CD1c-positive myeloid dendritic cell (primary cell): ENCODE results near the gene BRD3.

Experiments
- DNase-seq: peaks from one replicate; pipeline ENCODE4 v3.0.0-alpha.2; 2016; ENCODE audit errors: extremely low spot score

Gene BRD3

DNA sequence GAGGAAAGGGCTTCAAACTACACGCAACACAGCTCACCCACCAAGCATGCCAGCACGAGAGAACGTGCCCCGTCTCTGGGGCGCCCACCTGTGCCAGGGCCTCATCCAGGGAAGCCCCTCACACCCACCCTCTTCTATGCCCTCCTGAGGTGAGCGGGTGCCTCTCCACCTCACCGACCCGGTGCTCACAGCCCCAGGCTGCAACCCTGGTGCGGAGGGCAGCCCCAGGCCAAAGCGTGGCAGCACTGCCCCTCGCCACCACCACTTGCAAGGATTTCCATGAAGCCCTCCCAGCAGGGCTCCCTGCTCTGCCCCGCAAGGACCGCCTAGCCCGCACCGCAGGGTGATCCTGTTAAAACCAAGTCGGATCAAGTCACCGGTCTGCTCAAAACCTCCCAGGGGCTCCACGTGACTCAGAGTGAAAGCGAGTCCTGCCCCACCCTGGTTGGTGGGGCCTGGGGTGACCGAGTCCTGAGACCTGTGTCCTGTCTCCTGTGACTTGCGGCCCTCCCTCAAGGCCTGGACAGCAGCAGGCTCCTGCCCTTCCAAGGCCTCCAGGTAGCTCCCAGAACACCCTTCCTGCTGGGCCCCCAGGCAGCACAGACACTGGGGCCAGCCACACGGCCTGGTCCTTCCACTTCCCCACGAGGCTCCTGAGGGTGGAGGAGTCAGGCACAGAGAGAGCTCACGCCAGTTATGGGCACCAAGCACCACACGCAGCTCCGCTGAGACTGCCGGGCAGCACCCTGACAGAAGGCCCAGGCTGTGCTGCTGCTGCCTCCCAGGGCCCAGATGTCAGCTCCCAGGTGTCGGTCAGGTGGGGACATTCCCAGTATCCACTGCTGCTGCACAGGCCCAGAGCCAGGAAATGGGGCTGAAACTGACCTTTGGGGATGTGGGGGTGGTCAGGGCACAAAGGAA is 12.7 kb downstream of the BRD3 start:
- peak; percentile 12 for DNase-seq

DNA sequence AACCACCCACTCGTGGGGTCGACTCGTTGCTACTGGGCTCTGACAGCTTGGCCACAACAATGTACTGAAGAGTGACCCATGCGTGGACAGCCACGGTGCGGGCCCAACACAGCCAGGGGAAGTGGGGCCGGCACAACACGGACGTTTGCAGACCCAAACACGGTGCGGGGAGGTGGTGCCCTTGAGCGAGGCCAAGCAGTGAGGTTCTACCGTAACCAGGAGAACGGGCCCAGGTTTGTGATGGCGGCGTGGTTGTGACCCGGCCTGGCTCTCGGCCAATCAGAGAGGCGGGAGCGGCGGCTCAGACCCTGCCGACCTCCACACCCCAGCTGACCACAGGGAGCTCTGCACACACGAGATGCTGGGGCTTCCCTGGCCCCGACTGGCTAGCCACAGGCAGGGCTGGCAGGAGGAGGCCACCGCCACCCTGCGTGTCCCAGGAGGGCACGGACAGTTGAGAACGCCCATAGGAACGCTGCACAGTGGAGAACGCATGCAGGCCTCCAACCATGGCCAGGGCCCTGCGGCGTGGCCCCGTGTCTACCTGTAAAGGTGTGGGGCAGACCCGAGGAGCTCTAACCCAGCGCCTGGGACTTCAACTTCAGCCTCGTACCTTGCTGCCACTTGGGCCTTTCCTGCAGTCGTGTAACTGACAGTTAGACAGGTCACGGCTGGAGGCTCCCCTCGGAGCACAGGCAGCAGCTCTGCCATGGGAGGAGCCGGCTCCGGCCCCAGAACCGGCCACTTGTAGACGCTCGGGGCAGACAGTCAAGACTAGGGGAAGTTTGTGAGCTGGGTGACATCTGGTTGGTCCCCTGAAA is 13.7 kb downstream of the BRD3 start:
- no peak for DNase-seq

DNA sequence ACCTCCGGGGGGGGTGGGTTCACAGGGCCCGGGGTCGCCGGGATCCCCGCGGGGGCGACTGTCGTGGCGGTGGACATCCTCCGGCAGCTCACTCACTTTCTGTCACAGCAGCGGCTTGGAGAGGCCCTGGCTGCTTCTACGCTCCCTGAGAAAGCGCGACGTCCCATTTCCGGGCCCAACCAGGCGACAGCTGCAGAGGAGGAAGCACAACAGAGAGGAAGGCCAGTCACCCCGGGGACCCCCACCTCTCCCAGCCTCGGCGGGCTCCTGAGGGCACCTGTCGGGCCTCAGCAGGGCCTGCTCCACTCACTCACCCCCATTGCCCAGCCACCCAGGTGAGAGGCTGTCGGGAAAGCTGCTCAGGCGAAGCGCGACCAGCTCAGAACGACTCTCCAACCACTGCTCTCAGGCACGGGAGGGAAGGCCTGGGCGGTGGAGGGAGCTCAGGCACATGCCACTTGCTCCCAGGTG is 14.4 kb downstream of the BRD3 start:
- no peak for DNase-seq

DNA sequence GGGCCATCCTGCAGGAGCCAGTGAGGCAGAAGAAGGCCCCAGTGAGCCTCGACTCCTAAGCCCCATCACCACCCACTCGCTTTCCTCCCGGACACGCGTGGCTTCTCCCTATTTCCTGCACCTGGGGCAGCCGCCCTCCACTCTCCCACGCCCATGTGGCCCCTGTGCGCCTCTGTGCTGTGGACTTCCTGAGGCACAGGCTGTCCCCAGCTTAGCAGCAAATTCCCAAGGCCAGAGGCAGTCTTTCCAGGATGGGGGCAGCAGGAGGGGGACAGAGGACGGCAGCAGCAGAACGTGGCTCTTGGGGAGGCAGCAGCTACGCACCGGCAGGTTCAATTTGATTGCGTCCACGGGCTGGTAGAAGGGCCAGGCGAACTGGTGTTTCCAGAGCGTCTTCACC is 14.9 kb downstream of the BRD3 start:
- no peak for DNase-seq

DNA sequence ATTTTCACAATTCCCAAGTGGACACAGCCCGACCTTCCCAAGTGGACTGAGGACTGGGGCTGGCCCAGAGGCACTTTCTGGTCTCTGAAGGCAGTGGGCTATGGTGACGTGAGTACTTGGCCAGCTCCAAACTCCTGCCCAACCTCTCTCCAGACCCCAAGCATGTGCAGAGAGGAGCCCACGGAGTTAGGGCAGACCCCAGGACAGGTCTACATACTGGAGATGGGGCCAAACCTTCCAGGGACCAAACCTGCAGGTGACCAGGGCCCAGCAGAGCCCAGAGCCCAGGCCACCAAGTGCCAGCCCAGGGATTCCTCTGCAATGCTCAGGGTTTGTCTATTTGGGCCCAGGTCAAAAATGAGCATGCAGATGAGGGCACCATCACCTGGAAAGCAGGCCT is 15.3 kb downstream of the BRD3 start:
- no peak for DNase-seq

DNA sequence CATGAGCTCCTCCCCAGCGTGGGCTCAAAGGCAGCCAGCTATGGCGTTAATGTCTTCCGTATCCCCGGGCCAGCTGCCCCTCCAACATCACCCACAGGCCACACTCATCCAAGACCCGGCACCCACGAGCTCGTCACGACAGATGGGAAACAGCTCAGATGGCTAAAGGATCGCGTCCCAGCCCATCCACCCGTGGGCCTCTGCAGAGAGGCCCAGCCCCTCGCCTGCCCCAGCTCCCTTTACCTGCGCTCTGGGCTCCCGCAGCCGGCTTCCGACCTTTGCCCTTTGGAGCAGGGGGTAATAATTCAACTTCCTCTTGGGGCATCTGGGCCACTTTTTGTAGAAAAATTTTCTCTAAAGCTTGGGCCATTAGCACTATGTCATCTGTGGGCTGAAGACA is 16.5 kb downstream of the BRD3 start:
- DNase-seq = no peak

DNA sequence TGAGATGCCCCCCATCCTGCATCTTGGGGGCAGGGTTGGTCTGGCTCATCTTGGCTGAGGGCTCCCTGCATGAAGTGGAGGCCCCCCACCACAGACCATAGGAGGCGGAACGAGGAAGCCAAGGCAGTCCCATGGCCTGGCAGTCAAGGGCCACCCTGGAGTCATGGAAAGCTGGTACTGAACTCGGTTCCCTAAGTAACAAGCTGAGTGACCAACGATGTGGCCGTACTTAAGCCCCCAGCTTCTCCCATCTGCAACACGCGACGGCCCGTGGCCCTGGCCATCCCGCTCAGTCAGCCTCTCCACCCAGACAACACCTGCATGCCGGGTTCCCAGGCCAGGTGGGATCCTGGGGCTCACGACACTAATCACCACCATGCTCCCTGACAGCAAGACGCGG is 17.1 kb downstream of the BRD3 start:
- no peak for DNase-seq

DNA sequence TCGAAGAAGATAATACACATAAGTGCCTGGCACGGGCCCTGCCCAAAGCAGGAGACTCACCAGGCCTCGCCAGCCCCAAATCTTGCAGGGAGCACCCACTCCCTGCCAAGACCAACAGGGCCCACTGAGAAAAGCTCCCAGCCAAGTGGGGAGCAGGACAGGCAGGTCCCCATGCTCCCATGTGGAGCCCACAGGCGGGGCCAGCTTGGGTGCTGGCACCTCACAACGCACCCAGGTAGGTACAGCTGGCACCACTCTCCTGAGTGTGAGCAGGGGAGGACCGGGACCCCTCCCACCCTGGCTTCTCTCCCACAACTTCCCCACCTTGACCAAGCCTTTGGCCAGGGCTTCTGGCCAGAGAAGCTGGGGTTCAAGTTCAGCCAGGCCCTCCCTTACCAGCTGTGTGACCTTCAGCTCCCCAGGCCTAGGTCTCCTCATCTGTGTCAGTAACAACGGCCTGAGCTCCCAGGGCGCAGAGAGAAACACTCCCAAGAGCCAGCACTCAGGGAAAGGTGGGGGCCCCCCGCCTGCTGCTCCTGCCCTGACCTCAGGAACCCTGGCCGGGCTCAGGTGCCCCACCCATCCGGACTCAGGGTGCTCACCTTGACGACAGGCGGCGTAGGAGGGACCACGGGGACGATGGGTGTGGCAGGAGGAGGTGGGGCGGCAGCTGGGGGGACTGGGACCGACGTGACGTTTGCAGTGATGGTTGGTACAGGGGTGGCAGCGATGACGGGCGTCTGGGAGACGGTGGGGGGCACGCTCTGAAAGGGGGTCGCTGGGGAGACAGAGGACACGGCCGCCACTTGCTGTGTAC is 17.8 kb downstream of the BRD3 start:
- no peak for DNase-seq

DNA sequence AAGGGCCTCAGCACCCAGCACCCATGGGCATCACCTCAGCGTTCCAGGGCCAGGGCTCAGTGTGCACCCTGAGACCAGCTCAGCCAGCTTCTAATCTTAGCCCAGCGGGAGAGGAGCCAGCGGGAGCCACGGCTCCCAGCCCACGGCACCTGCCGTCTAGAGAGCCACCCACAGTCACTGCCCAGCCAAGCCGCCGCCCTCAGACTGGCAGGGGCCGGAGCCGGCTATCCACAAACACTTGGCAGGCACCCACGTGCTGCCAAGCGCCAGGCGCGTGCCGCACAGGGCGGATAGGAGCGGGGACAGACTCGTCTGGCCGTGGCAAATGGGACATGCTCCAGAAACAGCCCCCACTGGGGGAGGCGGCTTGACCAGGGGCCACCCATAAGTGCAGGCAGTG is 18.6 kb downstream of the BRD3 start:
- DNase-seq = no peak

DNA sequence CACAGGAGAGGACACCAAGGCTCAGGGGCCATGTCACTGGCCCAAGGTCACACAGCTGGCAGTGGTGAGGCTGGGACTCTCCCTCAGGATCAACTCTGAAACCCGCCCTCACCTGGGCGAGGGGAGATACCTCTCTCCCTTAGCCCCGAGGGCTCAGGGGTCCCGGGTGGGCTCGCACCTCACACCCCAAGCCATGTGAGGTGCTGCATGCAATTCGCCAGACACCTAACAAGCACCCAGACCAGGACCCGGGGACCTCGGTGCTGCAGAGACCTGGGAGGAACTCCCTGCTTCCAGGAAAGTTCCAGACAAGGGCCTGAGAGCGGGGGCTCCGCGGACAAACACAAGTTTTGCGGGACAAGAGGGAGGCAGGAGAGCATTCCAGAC is 19.3 kb downstream of the BRD3 start:
- no peak for DNase-seq

DNA sequence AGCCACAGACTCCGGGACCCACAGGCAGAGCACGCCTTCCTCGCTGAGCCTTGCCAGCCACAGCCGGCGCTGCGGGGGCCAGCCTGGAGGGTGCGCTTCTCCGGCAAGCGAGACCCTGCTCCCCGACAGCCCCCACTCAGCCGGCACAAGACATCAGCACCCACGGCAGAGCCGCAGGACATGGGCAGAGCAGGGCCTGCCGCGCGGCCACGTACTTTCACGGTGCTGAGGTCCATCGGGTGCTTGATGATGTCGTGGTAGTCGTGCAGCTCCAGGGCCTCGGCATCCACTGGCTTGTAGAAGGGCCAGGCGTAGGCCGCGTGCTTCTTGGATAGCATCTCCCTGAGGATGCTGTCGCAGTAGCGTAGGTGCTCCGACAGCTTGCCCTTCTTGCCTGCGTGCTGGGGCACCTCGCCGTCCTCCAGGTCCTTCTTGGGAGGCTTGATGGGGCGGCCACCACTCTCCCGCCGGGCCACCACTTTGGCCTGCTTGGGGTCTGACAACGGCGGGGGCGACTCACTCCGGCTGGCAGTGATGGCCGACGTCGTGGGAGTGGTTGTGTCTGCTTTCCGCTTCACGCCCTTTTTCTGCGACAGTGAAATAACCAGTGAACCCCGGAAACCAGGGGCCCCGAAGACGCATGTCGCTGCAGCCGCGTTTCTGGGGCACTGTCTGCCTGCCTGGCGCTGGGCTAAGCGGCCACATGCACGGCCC is 19.8 kb downstream of the BRD3 start:
- no peak for DNase-seq

DNA sequence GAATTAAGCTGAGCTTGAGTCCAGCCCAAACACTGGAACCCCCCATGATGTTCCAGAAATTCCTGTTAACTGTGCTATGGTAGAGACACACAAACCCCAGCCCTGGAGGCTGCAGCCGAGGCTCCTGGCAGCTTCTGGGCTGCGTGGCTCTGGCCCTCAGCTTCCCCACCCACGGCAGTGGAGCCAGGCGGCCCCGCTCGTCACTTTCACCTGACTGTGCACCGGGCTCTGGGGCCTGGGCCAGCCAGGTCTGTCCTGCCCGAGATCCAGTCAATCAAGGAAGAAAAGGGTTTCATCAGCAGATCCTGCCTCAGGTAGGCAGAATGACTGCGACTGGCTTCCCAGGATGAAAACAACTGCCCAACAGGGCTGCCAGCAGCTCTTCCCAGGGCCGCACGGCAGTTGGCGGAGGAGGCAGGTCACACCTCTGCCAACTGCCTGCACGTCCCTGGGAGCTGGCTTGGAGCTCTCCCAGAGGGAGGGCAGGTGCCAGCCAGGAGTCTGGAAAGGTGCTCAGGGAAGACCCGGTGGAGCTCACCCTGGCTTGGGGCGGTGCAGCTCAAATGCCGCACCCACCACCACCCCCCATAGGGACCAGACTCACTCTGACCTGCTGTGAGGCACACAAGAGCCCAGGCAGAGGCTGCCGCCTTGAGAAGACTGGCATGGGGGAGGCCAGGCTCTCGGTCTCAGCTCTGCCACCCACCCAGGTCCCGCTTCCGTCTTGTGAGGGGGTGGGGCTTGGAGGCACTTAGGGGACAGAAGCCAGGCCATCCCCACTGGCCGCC is 20.7 kb downstream of the BRD3 start:
- no peak for DNase-seq

DNA sequence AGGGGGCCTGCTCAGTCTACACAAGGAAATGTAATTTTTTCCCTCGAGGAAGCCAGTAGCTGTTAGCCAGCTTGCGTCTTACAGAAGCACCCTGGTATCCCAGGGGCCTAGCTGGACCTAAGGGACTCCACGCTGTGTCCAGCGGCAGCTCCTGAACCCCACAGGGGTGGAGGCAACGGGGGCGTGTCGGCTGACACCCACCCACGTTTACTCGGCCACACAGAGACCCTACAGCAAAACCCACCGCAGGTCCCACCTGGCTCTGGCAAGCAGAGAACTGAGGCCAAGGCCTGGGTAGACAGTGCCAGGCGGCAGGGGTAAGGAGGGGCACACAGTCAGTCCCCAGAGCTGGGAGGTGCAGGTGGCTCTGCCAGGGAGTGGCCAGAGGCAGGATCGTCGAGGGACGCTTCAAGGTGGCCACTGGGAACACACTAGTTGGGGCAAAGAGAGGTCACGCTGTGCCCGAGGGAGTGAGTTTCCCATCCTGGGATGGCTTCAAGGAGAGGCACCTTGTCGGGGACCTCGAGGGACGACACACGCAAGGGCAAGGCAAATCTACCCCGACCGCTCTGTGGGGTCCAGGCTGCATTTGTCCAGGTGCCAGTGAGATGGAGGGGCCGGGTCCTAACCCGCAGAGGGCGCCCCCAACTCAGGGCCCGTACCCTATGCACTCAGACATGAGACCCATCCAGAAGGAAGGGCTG is 21.8 kb downstream of the BRD3 start:
- no peak for DNase-seq

DNA sequence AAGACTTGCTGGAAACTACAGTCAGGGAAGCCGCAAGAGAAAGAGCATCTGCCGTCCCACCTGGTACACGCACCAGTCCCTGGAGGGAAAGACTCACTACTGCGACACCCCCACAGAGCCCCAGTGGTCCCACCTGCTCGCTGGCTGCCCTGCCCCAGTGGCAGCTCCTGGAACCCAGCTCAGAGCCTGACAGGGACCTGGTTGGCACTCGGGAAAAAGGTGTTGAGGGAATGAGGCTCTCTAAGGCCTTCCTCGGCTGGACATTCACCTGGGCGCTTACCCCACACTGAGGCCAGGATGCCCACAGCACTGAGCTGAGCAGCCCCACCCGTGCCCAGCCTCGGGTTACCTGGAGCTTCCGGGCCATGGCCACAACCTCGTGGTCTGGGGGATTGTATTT is 22.9 kb downstream of the BRD3 start:
- no peak for DNase-seq

DNA sequence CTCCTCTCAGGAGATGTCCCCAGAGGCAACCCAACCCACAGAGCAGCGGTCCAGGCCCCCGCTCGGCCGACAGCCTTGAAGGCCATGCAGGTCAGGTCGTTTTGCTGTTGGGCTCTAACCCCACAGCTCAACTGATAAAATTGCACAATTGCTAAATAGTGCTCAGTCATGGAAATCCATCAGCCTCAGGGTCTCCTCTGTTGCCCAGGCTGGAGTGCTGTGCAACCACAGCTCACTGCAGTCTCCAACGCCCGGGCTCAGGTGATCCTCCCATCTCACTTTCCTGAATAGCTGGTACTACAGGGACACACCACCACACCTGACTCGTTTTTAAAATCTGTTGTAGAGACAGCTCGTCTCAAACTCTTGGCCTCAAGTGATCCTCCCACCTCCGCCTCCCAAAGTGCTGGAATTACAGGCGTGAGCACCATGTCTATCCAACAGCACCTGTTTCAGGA is 24.3 kb downstream of the BRD3 start:
- DNase-seq = no peak

DNA sequence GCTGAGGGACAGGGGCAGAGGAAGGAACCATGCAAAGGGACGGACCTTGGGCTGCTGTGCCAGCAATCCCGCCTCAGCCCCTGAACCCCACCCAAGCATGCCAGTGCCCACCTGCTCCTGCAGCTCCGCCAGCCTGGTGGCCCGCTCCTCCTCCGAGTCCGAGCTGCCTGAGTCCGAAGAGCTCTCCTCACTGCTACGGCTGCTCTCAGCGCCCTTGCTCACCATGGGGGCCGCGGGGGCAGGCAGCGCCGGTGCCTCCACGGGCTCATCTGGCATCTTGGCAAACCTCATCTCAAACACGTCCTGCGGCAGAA is 26.2 kb downstream of the BRD3 start:
- DNase-seq = no peak

DNA sequence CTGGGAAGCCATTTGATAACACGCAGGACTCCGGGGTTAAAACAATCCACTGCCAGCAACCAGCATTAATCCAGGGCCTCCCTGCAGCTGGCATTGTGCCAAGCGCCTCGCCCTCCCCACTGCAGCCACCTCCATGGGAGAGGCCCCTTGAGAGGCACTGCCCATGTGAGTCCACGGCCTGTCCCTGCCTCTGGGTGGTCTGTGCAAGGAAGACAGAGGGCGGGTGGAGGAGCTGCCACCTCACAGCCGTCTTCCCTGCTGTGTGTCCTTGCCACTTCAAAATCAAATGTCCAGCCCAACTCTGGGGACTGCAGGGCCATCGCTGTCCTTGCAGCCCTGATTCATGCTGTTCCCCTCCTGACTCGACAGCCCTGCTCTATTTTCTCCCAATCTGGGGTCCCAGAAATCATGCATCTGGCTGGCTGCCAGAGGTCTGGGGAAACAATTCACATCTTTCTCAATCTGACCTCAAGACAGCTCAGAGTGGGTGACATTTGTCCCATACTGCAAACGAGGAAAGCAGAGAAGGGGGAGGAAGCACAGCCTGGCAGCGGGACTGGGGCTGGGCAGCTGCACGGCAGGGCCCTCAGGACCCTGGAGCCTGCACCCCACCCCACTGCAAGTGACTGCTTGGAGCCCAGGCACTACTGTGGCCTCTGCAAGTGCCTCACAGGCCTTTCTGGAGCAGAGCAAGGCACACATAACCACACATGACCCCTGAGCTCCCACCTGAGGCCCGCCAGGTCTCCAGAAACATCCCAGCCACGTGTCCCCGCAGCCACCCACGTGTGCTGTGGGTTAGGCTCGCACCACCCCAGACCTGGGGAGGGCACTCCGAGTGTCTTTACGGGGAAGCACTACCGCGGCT is 26.8 kb downstream of the BRD3 start:
- DNase-seq = no peak

DNA sequence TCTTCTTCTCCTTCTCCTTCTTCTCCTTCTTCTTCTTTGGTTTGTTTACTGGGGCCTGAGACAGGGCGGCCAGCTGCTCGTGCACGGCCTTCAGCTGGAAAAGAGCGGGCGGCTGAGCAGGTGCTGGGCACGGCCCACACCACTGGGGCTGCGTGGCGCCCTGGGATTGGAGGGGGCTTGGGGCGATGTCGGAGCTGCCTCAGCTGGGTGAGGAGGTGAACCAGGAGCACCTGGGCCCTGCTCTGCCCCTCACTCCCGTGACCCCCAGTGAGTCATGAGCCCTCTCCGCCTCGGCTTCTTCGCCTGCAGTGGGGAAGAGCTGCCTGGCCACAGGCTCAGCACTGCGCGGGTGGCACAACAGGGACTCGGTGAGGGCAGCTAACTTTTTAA is 27.7 kb downstream of the BRD3 start:
- DNase-seq = no peak
